IPS-NIHi11 (cell line): ENCODE measurements around the gene NFATC2IP.
"Not testable (repeated sequence)": the region's sequence is repeated elsewhere in the genome, so short reads cannot be mapped to it uniquely, and the experiment has no call there.

Source experiments
- DNase-seq: peaks from one replicate; pipeline ENCODE4 v3.0.0; 2012; ENCODE audit warnings: mixed read lengths, low spot score

The NFATC2IP gene

GRCh38 chr16:28998837-28999236 lies 48.1 kb downstream of the NFATC2IP start:
- DNase-seq: no peak

GRCh38 chr16:28999577-28999976 lies 48.8 kb downstream of the NFATC2IP start:
- no peak for DNase-seq

GRCh38 chr16:29000019-29000418 lies 49.3 kb downstream of the NFATC2IP start:
- no peak for DNase-seq

- DNase-seq: not testable (repeated sequence)
These were observed 53.9 kb downstream of the NFATC2IP start for GRCh38 chr16:29004496-29005139.

- no peak for DNase-seq
These were observed 57.2 kb downstream of the NFATC2IP start for GRCh38 chr16:29007730-29008593.

GRCh38 chr16:29009050-29009837 lies 58.5 kb downstream of the NFATC2IP start:
- DNase-seq: no peak

GRCh38 chr16:29009838-29010166 lies 59.1 kb downstream of the NFATC2IP start:
- no peak for DNase-seq

GRCh38 chr16:29011112-29011511 lies 60.4 kb downstream of the NFATC2IP start:
- peak; percentile 68 for DNase-seq

- DNase-seq: no peak
These were observed 61.1 kb downstream of the NFATC2IP start for GRCh38 chr16:29011851-29012250.

- DNase-seq: no peak
These were observed 62.3 kb downstream of the NFATC2IP start for GRCh38 chr16:29012913-29013553.

- DNase-seq: no peak
These were observed 63.9 kb downstream of the NFATC2IP start for GRCh38 chr16:29014561-29015069.
